ENCODE results near the gene CEMIP.

DNA sequence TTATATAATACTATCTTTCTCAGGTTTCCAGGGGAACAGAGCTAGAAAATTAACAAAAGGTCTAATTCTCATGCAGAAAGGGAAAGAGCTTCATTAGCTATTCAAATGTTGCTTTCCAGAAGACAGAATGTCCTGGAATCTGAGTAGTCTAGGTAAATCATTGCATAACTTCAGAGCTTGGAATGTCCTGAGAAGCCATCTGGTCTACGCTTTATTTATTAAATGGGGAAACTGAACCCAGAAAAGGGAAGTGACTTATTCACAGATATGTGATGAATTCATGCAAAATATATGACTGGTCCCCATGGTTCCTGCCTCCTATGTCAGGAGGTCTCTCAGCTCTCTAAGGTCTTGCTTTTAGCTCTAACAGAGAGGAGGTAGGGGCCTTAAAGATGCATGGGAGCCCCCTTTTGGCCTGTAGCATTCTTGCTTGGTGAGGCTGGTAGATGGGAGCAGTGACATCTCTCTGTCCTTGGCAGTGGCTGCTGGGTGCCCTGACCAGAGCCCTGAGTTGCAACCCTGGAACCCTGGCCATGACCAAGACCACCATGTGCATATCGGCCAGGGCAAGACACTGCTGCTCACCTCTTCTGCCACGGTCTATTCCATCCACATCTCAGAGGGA lies 99.2 kb downstream of the CEMIP start:
- no peak for TF ChIP-seq EZH2 (IDR thresholded peaks at IDR 0.05; ENCODE audit: insufficient read depth, low read length)
- TF ChIP-seq, protein P1, sequence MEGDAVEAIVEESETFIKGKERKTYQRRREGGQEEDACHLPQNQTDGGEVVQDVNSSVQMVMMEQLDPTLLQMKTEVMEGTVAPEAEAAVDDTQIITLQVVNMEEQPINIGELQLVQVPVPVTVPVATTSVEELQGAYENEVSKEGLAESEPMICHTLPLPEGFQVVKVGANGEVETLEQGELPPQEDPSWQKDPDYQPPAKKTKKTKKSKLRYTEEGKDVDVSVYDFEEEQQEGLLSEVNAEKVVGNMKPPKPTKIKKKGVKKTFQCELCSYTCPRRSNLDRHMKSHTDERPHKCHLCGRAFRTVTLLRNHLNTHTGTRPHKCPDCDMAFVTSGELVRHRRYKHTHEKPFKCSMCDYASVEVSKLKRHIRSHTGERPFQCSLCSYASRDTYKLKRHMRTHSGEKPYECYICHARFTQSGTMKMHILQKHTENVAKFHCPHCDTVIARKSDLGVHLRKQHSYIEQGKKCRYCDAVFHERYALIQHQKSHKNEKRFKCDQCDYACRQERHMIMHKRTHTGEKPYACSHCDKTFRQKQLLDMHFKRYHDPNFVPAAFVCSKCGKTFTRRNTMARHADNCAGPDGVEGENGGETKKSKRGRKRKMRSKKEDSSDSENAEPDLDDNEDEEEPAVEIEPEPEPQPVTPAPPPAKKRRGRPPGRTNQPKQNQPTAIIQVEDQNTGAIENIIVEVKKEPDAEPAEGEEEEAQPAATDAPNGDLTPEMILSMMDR (IDR thresholded peaks at IDR 0.05; ENCODE audit: insufficient read depth, low read depth, low read length), result no peak
